Astrocyte of the hippocampus (primary cell): Measurements from ENCODE around the gene PPAN.
A peak's percentile ranks its signal among the peaks of the same experiment; 100 is the strongest.

ENCODE experiments used
- DNase-seq: peaks from one replicate; pipeline ENCODE4 v3.0.0; 2011; ENCODE audit warnings: low read depth, low spot score

The PPAN gene

DNA sequence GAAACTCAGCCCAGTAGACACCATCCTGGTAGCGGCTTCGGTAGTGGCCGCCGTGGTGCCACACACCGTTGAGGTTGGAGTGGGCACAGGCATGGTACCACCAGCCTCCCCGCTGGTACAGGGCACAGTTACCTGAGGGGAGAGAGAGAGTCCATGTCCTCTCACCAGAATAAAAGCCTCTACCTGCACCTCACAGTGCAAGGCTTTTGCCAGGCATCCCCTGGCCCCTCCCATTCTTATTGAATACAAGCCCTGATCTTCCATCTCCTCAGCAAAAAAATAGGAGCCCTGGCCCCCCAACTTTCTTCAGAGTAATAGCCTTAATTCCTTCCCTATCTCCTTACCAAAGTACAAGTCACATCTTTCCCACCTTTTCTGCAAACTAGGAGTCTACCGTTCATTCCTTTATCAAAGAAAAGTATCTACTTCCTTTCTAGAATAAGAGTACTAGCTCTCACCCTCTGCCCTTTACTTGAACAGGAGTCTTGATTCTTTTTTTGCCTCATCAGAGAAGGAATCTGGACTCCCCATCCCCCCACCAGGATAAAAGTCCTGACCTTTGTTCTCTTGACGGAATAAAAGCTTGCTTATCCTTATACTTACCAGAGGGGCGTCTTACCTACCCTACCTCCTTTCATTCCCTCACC is 13.4 kb upstream of the PPAN start:
- DNase-seq, result no peak

- no peak for DNase-seq
Observed at GRCh38 chr19:10093295-10094186, 12.6 kb upstream of the PPAN start.

GRCh38 chr19:10095622-10095947 is 10.6 kb upstream of the PPAN start:
- DNase-seq, result no peak

GRCh38 chr19:10095948-10096614 is 10.1 kb upstream of the PPAN start:
- DNase-seq, result peak; percentile 98

DNA sequence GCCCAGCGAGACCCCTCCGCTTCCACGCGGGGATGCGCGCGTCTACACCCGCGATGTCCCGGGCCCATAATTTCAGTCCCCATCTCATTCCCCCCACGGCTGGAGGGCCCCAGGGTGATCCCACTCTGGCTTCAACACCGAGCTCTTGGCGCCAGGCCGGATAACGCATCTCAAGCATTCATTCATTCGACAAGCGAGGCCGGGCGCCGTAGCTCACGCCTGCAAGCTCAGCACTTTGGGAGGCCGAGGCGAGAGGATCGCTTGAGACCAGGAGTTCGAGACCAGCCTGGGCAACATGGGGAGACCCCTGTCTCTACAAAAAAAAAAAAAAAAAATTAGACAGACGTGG is 9.6 kb upstream of the PPAN start:
- no peak for DNase-seq

- no peak for DNase-seq
Observed at GRCh38 chr19:10100163-10100785, 5.9 kb upstream of the PPAN start.

DNA sequence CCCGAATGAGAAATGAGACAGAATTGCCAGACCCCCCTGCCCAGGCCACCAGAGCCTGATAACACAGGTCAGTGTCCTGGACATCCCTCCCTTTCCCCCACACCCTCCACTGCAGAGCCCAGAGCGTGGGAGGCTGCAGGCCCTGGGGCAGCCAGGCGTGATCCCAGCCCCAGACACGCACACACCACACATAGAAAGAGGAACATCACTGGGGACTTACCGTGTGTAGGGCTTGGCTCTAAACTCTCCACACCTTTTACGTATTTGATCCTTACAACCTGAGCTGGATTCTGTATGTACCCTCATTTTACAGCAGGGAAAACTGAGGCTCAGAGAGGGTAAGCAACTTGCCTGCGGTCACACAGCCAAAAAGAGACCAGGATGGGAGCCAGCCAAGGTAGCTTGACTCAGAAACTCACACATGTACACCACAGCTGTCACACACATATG is 3.4 kb upstream of the PPAN start:
- DNase-seq, result no peak

- DNase-seq, result no peak
Observed at GRCh38 chr19:10104130-10104513, 2.0 kb upstream of the PPAN start.

DNA sequence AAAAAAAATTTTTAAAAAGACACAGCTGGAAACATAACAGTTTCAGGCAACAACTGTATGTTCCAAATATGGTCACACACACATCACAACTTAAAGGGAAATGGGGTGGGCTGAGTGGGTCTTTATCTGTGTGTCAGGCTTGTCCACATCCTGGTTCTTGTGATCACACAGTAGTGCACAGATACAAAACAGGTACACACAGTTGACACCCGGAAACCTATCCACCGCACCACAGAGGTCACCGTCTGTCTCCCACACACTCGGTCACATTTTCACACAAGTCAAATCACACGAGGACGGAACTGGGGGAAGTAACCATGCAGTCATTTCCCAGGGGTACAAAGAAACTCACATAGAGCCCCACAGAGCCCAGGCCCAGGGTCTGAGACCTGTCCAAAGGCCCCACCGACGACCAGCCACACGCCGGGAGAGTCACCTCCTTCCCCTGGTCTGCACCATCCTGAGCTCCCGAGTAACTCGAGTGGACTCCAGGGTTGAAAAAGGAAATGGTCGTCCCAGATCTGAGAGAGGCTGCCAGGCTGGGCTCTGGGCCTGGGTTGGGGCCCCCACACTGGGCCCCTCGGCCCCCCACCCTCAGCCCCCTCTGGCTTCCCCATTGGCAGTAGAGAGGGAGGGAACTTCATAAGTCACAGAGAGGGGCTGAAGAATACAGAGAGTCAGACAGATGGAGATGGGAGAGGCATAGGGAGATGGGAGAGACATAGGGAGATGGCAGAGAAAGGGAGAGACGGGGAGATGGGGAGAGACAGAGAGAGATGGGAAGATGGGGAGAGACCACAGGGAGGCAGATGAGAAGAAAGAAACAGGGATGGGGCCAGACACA is 1.3 kb upstream of the PPAN start:
- DNase-seq, result no peak

GRCh38 chr19:10105509-10106099 is 558 bp upstream of the PPAN start:
- no peak for DNase-seq

GRCh38 chr19:10107254-10107653 is 1.1 kb downstream of the PPAN start:
- no peak for DNase-seq

- no peak for DNase-seq
Observed at GRCh38 chr19:10107817-10108367, 1.7 kb downstream of the PPAN start.

GRCh38 chr19:10109528-10109927 is 3.4 kb downstream of the PPAN start:
- DNase-seq, result no peak

DNA sequence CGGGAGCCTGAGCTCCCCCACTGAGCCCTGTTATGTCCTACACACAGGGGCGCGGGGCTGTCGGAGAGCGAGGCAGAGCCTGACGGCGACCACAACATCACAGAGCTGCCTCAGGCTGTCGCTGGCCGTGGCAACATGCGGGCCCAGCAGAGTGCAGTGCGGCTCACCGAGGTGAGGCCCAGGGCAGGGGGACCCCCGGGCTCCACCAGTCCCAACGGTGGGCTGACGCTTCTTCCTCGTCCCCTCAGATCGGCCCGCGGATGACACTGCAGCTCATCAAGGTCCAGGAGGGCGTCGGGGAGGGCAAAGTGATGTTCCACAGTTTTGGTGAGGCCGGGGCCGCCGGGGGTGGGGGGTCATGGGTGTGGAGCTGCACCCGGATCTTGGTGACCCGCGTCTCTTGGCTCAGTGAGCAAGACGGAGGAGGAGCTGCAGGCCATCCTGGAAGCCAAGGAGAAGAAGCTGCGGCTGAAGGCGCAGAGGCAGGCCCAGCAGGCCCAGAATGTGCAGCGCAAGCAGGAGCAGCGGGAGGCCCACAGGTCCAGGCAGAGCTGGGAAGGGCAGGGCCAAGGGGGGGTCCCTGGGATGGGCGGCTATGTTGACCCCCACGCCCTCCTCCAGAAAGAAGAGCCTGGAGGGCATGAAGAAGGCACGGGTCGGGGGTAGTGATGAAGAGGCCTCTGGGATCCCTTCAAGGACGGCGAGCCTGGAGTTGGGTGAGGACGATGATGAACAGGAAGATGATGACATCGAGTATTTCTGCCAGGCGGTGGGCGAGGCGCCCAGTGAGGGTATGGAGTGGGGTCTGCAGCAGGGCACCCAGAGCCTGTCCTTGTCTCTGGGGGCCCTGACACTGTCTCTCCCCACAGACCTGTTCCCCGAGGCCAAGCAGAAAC is 4.2 kb downstream of the PPAN start:
- DNase-seq, result no peak

DNA sequence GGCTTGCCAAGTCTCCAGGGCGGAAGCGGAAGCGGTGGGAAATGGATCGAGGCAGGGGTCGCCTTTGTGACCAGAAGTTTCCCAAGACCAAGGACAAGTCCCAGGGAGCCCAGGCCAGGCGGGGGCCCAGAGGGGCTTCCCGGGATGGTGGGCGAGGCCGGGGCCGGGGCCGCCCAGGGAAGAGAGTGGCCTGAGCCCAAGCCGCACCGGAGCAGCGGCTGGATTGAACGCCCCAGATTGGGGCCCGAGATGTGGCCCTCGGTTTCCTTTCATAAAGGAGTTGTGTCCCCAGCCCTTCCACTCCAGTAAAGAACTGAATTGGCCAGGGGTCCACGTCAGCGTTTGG is 4.8 kb downstream of the PPAN start:
- no peak for DNase-seq

DNA sequence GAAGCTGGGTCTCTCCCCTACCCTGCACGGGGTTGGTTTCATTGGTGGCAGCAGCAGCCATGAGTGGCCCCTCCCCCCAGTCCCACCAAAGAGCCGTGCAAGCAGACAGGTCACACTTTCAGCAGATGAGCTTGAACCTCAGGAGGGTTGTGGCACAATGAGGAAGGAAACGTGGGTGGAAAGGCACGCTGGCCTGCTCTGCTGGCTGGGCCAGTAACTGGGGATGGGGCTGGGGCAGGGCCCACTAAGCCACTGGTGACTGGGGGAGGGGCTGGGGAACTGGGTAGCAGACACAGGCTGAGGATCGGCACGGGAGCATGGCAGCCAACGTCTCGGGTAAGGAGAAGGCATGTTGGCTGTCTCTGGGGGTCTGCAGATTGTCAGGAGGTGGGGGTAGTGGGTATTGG is 5.2 kb downstream of the PPAN start, which contains the start of gene P2RY11:
P2RY11 (plus strand) TSS at position 289 of the 407 bp plus-strand sequence; CDS start at position 318, 29 bp downstream.
- no peak for DNase-seq

GRCh38 chr19:10112037-10112761 is 6.0 kb downstream of the PPAN start:
- DNase-seq, result no peak

GRCh38 chr19:10112895-10113591 is 6.9 kb downstream of the PPAN start:
- DNase-seq, result peak; percentile 59
